ENCODE measurements around the gene SLC5A4.

DNA sequence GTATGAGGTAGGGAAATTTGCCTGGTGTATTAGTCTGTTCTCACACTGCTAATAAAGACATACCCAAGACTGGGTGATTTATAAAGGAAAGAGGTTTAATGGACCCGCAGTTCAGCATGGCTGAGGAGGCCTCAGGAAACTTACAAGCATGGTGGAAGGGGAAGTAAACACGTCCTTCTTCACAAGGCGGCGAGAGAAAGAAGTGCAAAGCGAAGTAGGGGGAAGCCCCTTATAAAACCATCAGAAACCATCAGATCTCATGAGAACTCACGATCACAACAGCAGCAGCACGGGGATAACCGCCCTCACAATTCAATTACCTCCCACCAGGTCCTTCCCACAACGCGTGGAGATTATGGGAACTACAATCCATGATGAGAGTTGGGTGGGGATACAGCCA lies 38.2 kb downstream of the SLC5A4 start:
- TF ChIP-seq, protein P1, sequence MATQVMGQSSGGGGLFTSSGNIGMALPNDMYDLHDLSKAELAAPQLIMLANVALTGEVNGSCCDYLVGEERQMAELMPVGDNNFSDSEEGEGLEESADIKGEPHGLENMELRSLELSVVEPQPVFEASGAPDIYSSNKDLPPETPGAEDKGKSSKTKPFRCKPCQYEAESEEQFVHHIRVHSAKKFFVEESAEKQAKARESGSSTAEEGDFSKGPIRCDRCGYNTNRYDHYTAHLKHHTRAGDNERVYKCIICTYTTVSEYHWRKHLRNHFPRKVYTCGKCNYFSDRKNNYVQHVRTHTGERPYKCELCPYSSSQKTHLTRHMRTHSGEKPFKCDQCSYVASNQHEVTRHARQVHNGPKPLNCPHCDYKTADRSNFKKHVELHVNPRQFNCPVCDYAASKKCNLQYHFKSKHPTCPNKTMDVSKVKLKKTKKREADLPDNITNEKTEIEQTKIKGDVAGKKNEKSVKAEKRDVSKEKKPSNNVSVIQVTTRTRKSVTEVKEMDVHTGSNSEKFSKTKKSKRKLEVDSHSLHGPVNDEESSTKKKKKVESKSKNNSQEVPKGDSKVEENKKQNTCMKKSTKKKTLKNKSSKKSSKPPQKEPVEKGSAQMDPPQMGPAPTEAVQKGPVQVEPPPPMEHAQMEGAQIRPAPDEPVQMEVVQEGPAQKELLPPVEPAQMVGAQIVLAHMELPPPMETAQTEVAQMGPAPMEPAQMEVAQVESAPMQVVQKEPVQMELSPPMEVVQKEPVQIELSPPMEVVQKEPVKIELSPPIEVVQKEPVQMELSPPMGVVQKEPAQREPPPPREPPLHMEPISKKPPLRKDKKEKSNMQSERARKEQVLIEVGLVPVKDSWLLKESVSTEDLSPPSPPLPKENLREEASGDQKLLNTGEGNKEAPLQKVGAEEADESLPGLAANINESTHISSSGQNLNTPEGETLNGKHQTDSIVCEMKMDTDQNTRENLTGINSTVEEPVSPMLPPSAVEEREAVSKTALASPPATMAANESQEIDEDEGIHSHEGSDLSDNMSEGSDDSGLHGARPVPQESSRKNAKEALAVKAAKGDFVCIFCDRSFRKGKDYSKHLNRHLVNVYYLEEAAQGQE (IDR thresholded peaks at IDR 0.05), result no peak
- TF ChIP-seq, protein P2, sequence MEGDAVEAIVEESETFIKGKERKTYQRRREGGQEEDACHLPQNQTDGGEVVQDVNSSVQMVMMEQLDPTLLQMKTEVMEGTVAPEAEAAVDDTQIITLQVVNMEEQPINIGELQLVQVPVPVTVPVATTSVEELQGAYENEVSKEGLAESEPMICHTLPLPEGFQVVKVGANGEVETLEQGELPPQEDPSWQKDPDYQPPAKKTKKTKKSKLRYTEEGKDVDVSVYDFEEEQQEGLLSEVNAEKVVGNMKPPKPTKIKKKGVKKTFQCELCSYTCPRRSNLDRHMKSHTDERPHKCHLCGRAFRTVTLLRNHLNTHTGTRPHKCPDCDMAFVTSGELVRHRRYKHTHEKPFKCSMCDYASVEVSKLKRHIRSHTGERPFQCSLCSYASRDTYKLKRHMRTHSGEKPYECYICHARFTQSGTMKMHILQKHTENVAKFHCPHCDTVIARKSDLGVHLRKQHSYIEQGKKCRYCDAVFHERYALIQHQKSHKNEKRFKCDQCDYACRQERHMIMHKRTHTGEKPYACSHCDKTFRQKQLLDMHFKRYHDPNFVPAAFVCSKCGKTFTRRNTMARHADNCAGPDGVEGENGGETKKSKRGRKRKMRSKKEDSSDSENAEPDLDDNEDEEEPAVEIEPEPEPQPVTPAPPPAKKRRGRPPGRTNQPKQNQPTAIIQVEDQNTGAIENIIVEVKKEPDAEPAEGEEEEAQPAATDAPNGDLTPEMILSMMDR (IDR thresholded peaks at IDR 0.05; ENCODE audit: low read depth, low read length, missing input control), result no peak
- TF ChIP-seq YY1 (IDR thresholded peaks at IDR 0.05) (no peak), RAD21 (IDR thresholded peaks at IDR 0.05) (no peak), HNF4G (IDR thresholded peaks at IDR 0.05) (no peak), SP1 (IDR thresholded peaks at IDR 0.05) (no peak), TAF1 (conservative IDR thresholded peaks at IDR 0.05) (no peak)
- TF ChIP-seq, protein P3, sequence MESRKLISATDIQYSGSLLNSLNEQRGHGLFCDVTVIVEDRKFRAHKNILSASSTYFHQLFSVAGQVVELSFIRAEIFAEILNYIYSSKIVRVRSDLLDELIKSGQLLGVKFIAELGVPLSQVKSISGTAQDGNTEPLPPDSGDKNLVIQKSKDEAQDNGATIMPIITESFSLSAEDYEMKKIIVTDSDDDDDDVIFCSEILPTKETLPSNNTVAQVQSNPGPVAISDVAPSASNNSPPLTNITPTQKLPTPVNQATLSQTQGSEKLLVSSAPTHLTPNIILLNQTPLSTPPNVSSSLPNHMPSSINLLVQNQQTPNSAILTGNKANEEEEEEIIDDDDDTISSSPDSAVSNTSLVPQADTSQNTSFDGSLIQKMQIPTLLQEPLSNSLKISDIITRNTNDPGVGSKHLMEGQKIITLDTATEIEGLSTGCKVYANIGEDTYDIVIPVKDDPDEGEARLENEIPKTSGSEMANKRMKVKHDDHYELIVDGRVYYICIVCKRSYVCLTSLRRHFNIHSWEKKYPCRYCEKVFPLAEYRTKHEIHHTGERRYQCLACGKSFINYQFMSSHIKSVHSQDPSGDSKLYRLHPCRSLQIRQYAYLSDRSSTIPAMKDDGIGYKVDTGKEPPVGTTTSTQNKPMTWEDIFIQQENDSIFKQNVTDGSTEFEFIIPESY (IDR thresholded peaks at IDR 0.05), result no peak
- TF ChIP-seq, protein P4, sequence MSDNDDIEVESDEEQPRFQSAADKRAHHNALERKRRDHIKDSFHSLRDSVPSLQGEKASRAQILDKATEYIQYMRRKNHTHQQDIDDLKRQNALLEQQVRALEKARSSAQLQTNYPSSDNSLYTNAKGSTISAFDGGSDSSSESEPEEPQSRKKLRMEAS (IDR thresholded peaks at IDR 0.05), result no peak
- TF ChIP-seq, protein P5, sequence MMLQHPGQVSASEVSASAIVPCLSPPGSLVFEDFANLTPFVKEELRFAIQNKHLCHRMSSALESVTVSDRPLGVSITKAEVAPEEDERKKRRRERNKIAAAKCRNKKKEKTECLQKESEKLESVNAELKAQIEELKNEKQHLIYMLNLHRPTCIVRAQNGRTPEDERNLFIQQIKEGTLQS (IDR thresholded peaks at IDR 0.05), result no peak

Data from liver (tissue), 3 donors.